ENCODE results near the gene MYLK.
A peak's percentile ranks its signal among the peaks of the same experiment; 100 is the strongest.

Gene MYLK

GRCh38 chr3:123657568-123657967, 226.6 kb downstream of the MYLK start:
- DNase-seq (ENCODE audit: low read depth in 1 of 2, low spot score in 1 of 2), result no peak
- no peak for TF ChIP-seq REST (IDR thresholded peaks at IDR 0.05; ENCODE audit: insufficient replicate concordance, low read depth)
- no peak for TF ChIP-seq SPI1 (IDR thresholded peaks at IDR 0.05; ENCODE audit: borderline replicate concordance, low read depth)
- TF ChIP-seq CTCF (IDR thresholded peaks at IDR 0.05; ENCODE audit: insufficient read depth, low read length), result no peak
- Histone ChIP-seq H3K27me3 (ENCODE audit: insufficient read depth, poor library complexity, severe bottlenecking) (peaks cover 2% of the 10 kb centered on the region), H3K27ac (replicated peaks) (no peak overlapping the region), H3K4me3 (replicated peaks; ENCODE audit: insufficient read depth, low read length) (no peak overlapping the region)

- no peak for TF ChIP-seq GABPA (IDR thresholded peaks at IDR 0.05; ENCODE audit: low read depth)
- TF ChIP-seq SPI1 (IDR thresholded peaks at IDR 0.05; ENCODE audit: borderline replicate concordance, low read depth), result no peak
- no peak for TF ChIP-seq CTCF (IDR thresholded peaks at IDR 0.05; ENCODE audit: insufficient read depth, low read length)
- TF ChIP-seq REST (IDR thresholded peaks at IDR 0.05; ENCODE audit: insufficient replicate concordance, low read depth), result no peak
- no peak for TF ChIP-seq POLR2AphosphoS5 (IDR thresholded peaks at IDR 0.05; ENCODE audit: low read depth)
- Histone ChIP-seq H3K27ac (replicated peaks) (no peak overlapping the region), H3K27me3 (ENCODE audit: insufficient read depth, poor library complexity, severe bottlenecking) (no peaks in the 10 kb centered on the region), H3K4me3 (replicated peaks; ENCODE audit: insufficient read depth, low read length) (no peak overlapping the region)
- no peak for DNase-seq (ENCODE audit: low read depth in 1 of 2, low spot score in 1 of 2)
Observed at GRCh38 chr3:123657111-123657510, 227.0 kb downstream of the MYLK start.

- H3K4me3 ChIP-seq (replicated peaks; ENCODE audit: insufficient read depth, low read length), result no peak overlapping the region
Observed at GRCh38 chr3:123656691-123657090, 227.4 kb downstream of the MYLK start.

More at GRCh38 chr3:123656691-123657090, 227.4 kb downstream of the MYLK start:
- no peak overlapping the region for H3K27ac ChIP-seq (replicated peaks)
- H3K27me3 ChIP-seq (ENCODE audit: insufficient read depth, poor library complexity, severe bottlenecking), result no peaks in the 10 kb centered on the region
- no peak for TF ChIP-seq CTCF (IDR thresholded peaks at IDR 0.05; ENCODE audit: insufficient read depth, low read length)
- TF ChIP-seq SPI1 (IDR thresholded peaks at IDR 0.05; ENCODE audit: borderline replicate concordance, low read depth), result no peak
- no peak for TF ChIP-seq POLR2AphosphoS5 (IDR thresholded peaks at IDR 0.05; ENCODE audit: low read depth)
- TF ChIP-seq GABPA (IDR thresholded peaks at IDR 0.05; ENCODE audit: low read depth), result no peak
- TF ChIP-seq REST (IDR thresholded peaks at IDR 0.05; ENCODE audit: insufficient replicate concordance, low read depth), result no peak
- peak in 1 of 2 experiments; percentile 8 for DNase-seq (ENCODE audit: low read depth in 1 of 2, low spot score in 1 of 2)

All from HL-60 (cell line).